T-helper 1 cell (primary cell): ENCODE results near the gene TNFRSF25.
"Not testable (repeated sequence)": the region's sequence is repeated elsewhere in the genome, so short reads cannot be mapped to it uniquely, and the experiment has no call there.

Source experiments
- DNase-seq, 5 donors: peaks; one replicate each; pipeline ENCODE4 v3.0.0-alpha.2; 2012 to 2020

The TNFRSF25 gene

GRCh38 chr1:6450005-6450450, 15.9 kb downstream of the TNFRSF25 start:
- DNase-seq: no peak

- peak in 1 of 5 donors; percentile 38 for DNase-seq
These were observed 17.0 kb downstream of the TNFRSF25 start for GRCh38 chr1:6448749-6449631.

- peak in 4 of 5 donors; percentile 27 to 51 (median 48) for DNase-seq
These were observed 17.9 kb downstream of the TNFRSF25 start for GRCh38 chr1:6447818-6448748.

DNA sequence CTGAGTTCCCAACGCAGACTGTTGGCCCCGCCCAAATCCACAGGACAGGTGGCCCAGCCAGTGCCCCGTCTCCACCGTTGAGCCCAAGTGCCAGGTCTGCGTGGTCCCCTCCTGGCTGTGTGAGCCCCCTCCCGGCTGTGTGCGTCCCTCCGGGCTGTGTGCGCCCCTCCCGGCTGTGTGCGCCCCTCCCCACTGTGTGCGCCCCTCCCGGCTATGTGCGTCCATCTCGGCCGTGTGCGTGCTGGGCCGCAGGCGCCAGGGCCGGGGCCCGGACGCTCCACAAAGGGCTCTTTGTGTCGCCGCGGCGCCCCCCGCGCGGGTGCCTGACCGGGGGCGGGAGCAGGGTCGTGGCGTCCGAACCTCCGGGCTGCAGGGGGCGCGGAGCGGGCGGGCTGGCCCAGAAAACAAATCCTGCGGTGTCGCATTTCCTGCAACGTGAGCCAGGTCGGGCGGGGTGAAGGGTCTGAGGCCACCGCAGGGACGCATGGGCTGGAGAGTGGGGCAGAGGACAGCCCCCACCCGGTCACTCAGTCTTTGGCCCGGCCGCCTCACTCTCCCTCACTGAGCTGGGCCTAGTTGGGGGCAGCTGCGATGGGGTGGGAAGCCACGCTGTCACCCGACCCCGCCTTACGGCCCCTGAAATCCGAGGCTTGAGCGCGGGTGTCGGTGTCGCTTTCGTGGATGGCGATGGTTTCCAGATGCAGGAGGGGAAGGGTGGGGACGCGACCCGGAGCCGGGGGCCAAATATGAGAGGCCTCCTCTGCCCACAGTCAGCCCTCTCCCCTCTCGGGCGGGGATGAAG, 18.8 kb downstream of the TNFRSF25 start:
- DNase-seq: no peak

GRCh38 chr1:6446665-6447015, 19.3 kb downstream of the TNFRSF25 start:
- DNase-seq: no peak

DNA sequence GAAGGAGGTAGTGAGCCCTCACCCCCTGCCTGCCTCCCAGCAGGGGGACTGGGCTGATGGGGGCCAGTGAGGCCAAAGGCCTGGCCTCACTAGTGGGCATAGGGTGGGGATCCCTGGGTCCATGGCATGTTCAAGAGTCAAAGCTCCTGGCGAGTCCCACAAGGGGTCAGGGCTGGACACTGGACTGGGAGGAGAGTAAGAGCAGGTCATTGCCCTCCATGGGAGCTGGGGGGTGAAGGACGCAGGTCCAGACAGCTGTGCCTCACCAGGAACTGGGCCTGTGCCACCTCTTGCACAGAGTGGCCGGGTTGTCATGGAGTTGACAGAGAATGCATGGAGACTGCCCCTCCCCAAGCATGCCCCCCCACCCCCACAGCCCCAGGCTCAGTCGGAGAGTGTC, 20.0 kb downstream of the TNFRSF25 start:
- not testable (repeated sequence) for DNase-seq

- peak in 2 of 5 donors; percentile 43 to 47 for DNase-seq
These were observed 20.8 kb downstream of the TNFRSF25 start for GRCh38 chr1:6445062-6445763.

GRCh38 chr1:6444377-6444776, 21.6 kb downstream of the TNFRSF25 start:
- DNase-seq: no peak

- no peak for DNase-seq
These were observed 22.4 kb downstream of the TNFRSF25 start for GRCh38 chr1:6443339-6444115.

GRCh38 chr1:6441586-6441985, 24.4 kb downstream of the TNFRSF25 start:
- no peak for DNase-seq

- DNase-seq: peak; percentile 61 to 75 (median 66)
These were observed 25.5 kb downstream of the TNFRSF25 start for GRCh38 chr1:6440198-6441126.

DNA sequence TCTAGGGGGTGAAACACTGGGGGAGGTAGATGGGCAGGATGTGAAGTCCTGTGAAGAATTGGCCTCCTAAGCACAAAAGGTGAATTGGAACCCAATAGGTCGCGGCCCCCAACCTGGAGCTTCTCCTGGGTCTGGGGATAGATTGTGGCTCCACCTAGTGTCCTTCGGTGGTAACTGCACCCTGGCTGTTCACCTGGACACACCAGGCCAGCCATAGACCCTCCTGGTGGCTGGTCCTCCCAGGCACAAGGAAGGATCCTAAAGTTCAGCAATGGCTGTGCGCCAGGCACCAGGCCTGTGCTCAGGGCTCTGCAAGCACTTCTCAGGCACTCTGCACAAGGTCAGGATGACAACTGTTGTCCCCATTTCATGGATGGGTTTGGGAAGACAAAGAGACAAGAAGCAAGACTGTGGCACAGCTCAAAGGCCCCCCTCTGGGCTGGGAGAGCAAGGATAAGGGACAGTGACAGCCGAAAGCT, 27.9 kb downstream of the TNFRSF25 start:
- peak; percentile 49 to 68 (median 65) for DNase-seq

GRCh38 chr1:6437012-6437700, 28.8 kb downstream of the TNFRSF25 start:
- not testable (repeated sequence) for DNase-seq

GRCh38 chr1:6436277-6436676, 29.7 kb downstream of the TNFRSF25 start:
- DNase-seq: not testable (repeated sequence)

GRCh38 chr1:6435547-6435946, 30.4 kb downstream of the TNFRSF25 start:
- no peak for DNase-seq

DNA sequence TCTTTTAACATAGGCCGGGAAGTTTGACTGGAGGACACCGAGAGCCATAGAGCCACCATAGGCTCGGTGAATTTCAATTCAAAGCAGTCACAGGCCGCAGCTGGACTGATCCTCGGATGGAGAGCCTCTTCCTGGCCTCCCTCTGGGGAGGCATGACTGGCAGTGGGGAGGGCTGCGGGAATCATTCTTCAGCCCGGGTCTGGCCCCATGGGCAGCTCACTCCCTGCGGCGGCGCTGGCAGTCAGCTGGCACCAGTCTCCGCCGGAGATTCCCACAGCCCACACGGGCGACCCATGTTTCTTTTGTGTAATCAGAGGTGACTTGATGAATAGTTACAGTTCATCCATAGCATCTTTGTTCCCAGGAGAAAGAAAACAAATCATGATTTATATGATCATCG, 30.8 kb downstream of the TNFRSF25 start:
- no peak for DNase-seq

DNA sequence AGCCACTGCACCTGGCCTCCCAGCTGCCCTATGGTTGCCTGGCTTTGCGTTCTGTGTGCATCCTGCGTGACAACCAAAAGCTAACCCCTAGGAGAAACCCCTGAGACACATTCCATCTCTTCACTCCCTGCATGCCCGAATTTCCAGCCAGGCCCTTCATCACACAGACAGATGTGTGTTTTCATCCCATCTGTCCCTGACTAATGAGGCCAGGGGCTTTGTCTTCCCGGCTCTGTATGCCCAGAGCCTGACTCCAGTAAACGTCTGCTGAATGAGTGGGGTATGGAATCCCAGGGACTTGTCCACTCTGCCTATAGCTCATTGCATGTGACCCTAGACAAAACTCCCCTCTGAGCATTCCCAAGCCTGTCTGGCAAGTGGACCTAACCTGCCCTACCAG, 31.8 kb downstream of the TNFRSF25 start:
- DNase-seq: no peak

- DNase-seq: not testable (repeated sequence)
These were observed 34.1 kb downstream of the TNFRSF25 start for GRCh38 chr1:6431645-6432579.
